Activated CD8-positive, alpha-beta memory T cell treated with anti-CD3 and anti-CD28 coated beads for 1 hour (primary cell): Measurements from ENCODE around the gene MNAT1.
"Not testable (repeated sequence)": the region's sequence is repeated elsewhere in the genome, so short reads cannot be mapped to it uniquely, and the experiment has no call there.

Experiments used
- DNase-seq, 2 donors: peaks; one replicate each; pipeline ENCODE4 v3.0.0-alpha.2; 2020; ENCODE audit warnings: low read depth in 1 of 2; ENCODE audit errors: extremely low read depth in 1 of 2

The MNAT1 gene

GRCh38 chr14:60736494-60736893, 1.9 kb downstream of the MNAT1 start:
- no peak for DNase-seq

- DNase-seq = no peak
Observed at GRCh38 chr14:60738843-60739508, 4.4 kb downstream of the MNAT1 start.

DNA sequence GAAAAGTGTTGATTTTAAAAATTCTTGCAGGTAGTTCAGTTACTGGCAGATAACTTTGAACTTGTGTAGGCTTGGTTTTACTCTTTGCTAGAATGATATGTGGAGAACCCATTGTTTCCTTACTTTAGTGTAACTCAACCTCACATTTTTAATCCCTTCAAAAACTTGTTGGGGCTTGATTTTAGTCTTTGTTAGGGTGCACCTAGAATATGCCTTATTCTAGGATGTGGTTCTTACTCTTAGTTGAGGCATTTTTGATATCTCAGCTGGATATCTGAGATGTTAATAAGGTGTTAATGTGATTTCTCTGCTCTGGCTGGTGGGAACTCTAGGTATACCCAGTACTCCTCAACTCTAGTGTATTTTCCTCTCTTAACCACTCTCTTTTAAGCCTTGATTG, 10.0 kb downstream of the MNAT1 start:
- no peak for DNase-seq

- peak in 1 of 2 donors; percentile 23 for DNase-seq
Observed at GRCh38 chr14:60753264-60754119, 18.9 kb downstream of the MNAT1 start.

DNA sequence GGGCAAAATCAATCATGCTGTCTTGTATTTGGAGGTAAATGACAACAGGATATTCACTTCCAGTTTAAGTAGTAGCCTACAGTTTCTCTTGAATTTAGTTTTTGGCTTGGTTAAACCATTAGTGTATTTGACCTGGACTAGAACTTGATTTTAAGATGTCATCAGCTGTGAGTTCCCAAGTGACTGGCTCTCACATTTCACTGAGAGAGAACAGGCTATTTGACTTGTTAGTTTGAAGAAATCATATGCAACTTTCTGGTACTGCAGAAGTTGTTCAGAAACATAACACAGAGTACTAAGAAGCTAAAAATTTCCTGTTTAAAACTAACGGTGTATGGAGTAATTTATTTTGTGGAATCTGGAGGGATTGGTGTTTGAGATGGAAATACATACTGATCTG, 22.3 kb downstream of the MNAT1 start:
- no peak for DNase-seq

DNA sequence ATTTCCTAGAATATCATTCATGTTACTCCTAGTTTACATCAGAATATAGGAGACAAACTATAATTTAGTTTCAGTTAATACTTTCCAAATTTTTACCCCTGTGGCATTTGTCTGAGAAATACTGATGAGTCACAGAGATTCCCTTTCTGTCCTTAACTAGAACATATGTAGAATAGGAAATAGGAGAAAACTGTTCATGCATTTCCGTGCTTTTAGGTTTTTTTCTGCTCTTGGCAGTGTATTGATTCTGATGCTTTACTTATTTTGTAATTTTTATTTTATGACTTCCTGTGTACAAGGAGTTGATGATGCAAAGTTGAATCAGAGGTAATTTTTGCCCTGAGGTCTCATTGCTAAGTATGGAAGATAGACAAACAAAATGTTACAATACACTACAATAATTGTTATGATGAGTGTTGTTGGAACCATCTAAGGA, 23.0 kb downstream of the MNAT1 start:
- DNase-seq = no peak

GRCh38 chr14:60758885-60759284, 24.3 kb downstream of the MNAT1 start:
- DNase-seq = no peak

DNA sequence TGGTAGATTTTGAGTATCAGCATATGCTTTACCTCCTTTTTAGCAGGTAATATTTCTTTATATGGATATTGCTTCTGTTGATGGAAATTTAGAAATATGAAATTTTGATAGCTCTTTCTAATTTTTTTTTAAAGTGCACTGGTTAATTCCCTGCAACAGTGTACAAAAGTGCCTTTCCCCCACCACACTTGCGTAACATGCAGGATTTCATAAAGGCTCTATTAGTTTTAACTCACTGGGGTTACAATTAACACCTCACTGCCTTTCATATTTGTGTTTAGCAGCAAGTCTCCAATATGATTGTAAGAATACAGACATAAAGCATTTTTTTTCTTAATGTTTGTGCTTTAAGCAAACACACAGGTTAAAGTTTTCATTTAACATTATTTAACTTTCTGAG, 25.6 kb downstream of the MNAT1 start:
- DNase-seq = no peak

- no peak for DNase-seq
Observed at GRCh38 chr14:60760644-60761364, 26.2 kb downstream of the MNAT1 start.

GRCh38 chr14:60768602-60769001, 34.0 kb downstream of the MNAT1 start:
- DNase-seq = no peak

DNA sequence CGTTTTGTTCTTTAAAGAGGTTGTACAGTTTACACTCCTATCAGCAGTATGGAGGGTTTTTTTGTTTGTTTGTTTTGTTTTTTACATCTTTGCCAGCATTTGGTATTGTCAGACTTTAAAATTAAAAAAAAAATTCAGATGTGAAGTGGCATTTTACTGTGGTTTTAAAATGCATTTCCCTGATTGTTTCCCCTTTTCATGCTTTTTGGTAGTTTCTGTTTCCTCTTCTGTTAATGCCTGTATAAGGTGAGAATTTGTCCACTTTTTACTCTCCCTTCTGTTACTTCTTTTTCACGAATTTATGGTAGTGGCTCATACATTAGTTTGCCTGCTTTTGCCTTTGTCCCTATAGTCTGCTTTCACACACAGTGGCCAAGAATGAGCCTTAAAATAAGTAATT, 36.6 kb downstream of the MNAT1 start:
- DNase-seq = no peak

DNA sequence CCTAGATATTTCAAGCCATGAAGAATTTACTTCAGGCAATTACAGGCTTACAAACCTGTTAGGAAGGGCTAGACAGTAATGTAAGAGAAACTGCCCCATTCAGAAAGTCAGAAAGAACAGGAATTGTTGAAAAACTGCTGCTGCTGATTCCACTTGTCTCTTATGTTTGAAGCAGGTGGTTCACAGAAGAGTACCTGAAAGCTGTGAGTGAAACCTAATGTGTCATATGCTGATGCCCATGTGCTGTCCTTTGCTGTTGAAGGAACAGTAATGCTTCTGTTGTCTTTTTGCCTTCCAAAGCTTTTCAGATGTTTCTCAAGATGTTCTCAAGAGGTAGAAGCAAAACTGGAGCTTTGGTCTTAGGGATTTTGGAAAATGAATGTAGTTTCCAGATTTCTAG, 39.0 kb downstream of the MNAT1 start:
- no peak for DNase-seq

GRCh38 chr14:60775296-60775695, 40.7 kb downstream of the MNAT1 start:
- no peak for DNase-seq

GRCh38 chr14:60777856-60778578, 43.5 kb downstream of the MNAT1 start:
- no peak for DNase-seq

GRCh38 chr14:60779745-60780514, 45.4 kb downstream of the MNAT1 start:
- not testable (repeated sequence) for DNase-seq

DNA sequence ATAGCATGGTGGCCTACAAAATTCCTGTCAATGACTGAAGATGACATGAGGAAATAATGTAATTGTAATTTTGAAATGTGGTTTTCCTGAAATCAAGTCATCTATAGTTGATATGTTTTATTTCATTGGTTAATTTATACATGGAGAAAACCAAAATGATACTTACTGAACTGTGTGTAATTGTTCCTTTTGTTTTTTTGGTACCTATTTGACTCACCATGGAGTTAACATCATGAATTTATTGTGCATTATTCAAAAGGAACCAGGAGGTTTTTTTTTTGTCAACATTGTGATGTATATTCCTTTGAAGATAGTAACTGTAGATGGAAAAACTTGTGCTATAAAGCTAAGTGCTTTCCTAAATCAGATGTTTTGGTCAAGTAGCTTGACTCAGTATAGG, 46.0 kb downstream of the MNAT1 start:
- not testable (repeated sequence) for DNase-seq

- DNase-seq = no peak
Observed at GRCh38 chr14:60786905-60787304, 52.3 kb downstream of the MNAT1 start.

- no peak for DNase-seq
Observed at GRCh38 chr14:60789656-60790055, 55.1 kb downstream of the MNAT1 start.

DNA sequence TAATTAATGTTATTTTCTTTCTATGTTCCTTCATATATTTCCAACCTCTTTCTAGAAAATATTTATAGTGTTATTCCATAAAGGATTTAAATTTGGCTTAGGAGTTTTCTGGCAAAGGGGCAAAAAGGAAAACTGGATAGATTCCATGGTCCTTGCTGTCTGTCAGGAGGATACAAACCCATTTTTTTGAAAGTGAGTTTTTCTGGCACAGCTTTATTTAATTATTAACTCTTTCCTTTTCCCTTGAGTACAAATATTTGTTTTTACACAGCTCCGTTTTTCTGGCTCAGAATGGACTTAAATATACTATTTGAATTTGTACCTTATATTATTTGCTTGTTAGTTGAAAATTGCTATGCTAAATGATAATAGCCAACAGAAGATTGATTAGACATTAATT, 56.3 kb downstream of the MNAT1 start:
- DNase-seq = no peak

DNA sequence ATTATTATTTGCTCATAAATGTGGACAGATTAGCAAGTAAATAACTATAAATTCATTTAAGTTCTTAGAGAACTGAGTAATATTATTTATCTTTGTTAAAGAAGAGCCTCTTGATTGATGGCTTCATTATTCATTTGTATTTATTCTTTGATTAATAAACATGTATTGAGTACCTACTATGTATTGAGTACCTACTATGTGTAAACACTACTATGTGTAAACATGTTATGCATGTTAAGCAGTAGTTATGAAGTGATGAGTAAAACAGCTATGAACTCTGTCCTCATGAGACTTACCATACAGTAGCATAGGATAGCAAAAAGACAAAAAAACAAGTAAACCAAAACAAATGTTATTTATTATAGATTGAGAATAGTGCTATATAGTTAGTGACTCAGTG, 61.9 kb downstream of the MNAT1 start:
- DNase-seq = no peak
